DND-41 (cell line): ENCODE measurements around the gene HOXB8.

Experiments
- ATAC-seq: fragments of 200-7000 bp; cut with Tn5 transposase; 3 replicates; pipeline ENCODE4 v1.9.1; 2021; ENCODE audit warnings: low read depth; ENCODE audit not compliant: insufficient read depth
- DNase-seq: peaks from one replicate; pipeline ENCODE4 v3.0.0-alpha.2; 2020
- H2AFZ ChIP-seq: 2 replicates; pipeline ENCODE4 v1.6.0; 2012; ENCODE audit warnings: low read depth, low read length
- H3K27ac ChIP-seq: 2 replicates; pipeline ENCODE4 v1.5.1; 2012; ENCODE audit warnings: low read length, inconsistent platforms
- H3K27me3 ChIP-seq: fragments of 200-600 bp; sonication (generic); 2 replicates; pipeline ENCODE4 v1.6.0; 2012; ENCODE audit warnings: low read length, mild to moderate bottlenecking, inconsistent platforms; ENCODE audit not compliant: insufficient read depth, poor library complexity
- H3K36me3 ChIP-seq: 2 replicates; pipeline ENCODE4 v1.5.1; 2012; ENCODE audit warnings: low read length, inconsistent platforms; ENCODE audit not compliant: insufficient read depth
- H3K4me1 ChIP-seq: 2 replicates; pipeline ENCODE4 v1.5.1; 2012; ENCODE audit warnings: mild to moderate bottlenecking, low read length; ENCODE audit not compliant: insufficient read depth
- H3K4me2 ChIP-seq: 2 replicates; pipeline ENCODE4 v1.6.0; 2012; ENCODE audit warnings: mild to moderate bottlenecking, moderate library complexity, low read length, inconsistent platforms; ENCODE audit not compliant: insufficient read depth
- H3K4me3 ChIP-seq, 2 experiments: fragments of 200-600 bp in 1 of 2; shearing (Covaris generic) in 1 of 2; 2 replicates each; pipeline ENCODE4 v1.5.1; 2012 to 2016; ENCODE audit warnings: inconsistent platforms in 2 of 2, low read length in 2 of 2, mild to moderate bottlenecking in 2 of 2, low read depth in 1 of 2, moderate library complexity in 1 of 2
- H3K79me2 ChIP-seq: 2 replicates; pipeline ENCODE4 v1.6.0; 2012; ENCODE audit warnings: low read length, inconsistent platforms; ENCODE audit not compliant: insufficient read depth
- H3K9ac ChIP-seq: 2 replicates; pipeline ENCODE4 v1.6.0; 2012; ENCODE audit warnings: low read depth, mild to moderate bottlenecking, inconsistent platforms, low read length, moderate library complexity
- H3K9me3 ChIP-seq: 2 replicates; pipeline ENCODE4 v1.5.1; 2012; ENCODE audit warnings: low read length, moderate library complexity, mild to moderate bottlenecking, inconsistent platforms; ENCODE audit not compliant: insufficient read depth, severe bottlenecking
- H4K20me1 ChIP-seq: 2 replicates; pipeline ENCODE4 v1.6.0; 2012; ENCODE audit warnings: low read length; ENCODE audit not compliant: insufficient read depth
- CTCF ChIP-seq: IDR thresholded peaks from 2 replicates; pipeline ENCODE4 v1.5.1; 2012; ENCODE audit warnings: borderline replicate concordance, low read length, moderate library complexity, mild to moderate bottlenecking; ENCODE audit not compliant: poor library complexity, severe bottlenecking; ENCODE audit errors: extremely low read depth
- EZH2 ChIP-seq: IDR thresholded peaks from 3 replicates; pipeline ENCODE4 v1.6.1; 2012; ENCODE audit warnings: borderline replicate concordance, low read depth, mild to moderate bottlenecking, moderate library complexity, low read length, inconsistent platforms; ENCODE audit not compliant: severe bottlenecking

The HOXB8 gene

GRCh38 chr17:48627623-48628521 lies 12.8 kb upstream of the HOXB8 start:
- Histone ChIP-seq H3K9ac (no peak overlapping the region), H3K4me2 (no peak overlapping the region), H3K27me3 (peaks cover 63% of the 10 kb centered on the region), H3K36me3 (no peaks in the 10 kb centered on the region), H3K4me3 (no peak overlapping the region), H3K79me2 (no peaks in the 10 kb centered on the region), H3K9me3 (no peaks in the 10 kb centered on the region), H3K4me1 (no peaks in the 10 kb centered on the region), H2AFZ (no peak overlapping the region), H3K27ac (no peak overlapping the region), H4K20me1 (no peaks in the 10 kb centered on the region; the same call in 1 of the 2 replicates)
- ATAC-seq (no peak), DNase-seq (no peak)
- TF ChIP-seq EZH2 (no peak), CTCF (no peak)

GRCh38 chr17:48627118-48627597 lies 12.1 kb upstream of the HOXB8 start:
- Histone ChIP-seq H3K4me2 (no peak overlapping the region), H4K20me1 (no peaks in the 10 kb centered on the region; the same call in 1 of the 2 replicates), H2AFZ (no peak overlapping the region), H3K4me3 (no peak overlapping the region), H3K79me2 (no peaks in the 10 kb centered on the region), H3K36me3 (no peaks in the 10 kb centered on the region), H3K4me1 (no peaks in the 10 kb centered on the region), H3K27me3 (peaks cover 60% of the 10 kb centered on the region), H3K9me3 (no peaks in the 10 kb centered on the region), H3K27ac (no peak overlapping the region), H3K9ac (no peak overlapping the region)
- TF ChIP-seq EZH2 (no peak), CTCF (no peak)
- ATAC-seq: no peak
- no peak for DNase-seq

- Histone ChIP-seq H2AFZ (no peak within 1 kb of the TSS), H3K9ac (no peak within 1 kb of the TSS), H3K79me2 (no peaks in the 10 kb centered on the region), H4K20me1 (no peaks in the 10 kb centered on the region; the same call in 1 of the 2 replicates), H3K4me2 (no peak within 1 kb of the TSS), H3K4me1 (no peaks in the 10 kb centered on the region), H3K27ac (no peak within 1 kb of the TSS), H3K9me3 (no peaks in the 10 kb centered on the region), H3K36me3 (no peaks in the 10 kb centered on the region), H3K27me3 (peaks cover 66% of the 10 kb centered on the region), H3K4me3 (no peak within 1 kb of the TSS)
- DNase-seq (no peak), ATAC-seq (no peak)
- no peak for TF ChIP-seq CTCF
- no peak for TF ChIP-seq EZH2
Measured at GRCh38 chr17:48626245-48627117, 11.4 kb upstream of the HOXB8 start, which contains the start of gene HOXB9. TSS of gene HOXB9 (minus strand) at chr17:48626358. CDS start at chr17:48626269, 89 bp downstream.
